WTC11 (cell line): ENCODE results near the gene ZNF770. TPM values are rescaled to one million over a fixed set of nuclear protein-coding genes. Genes with fewer than 3 reads are reported as not detected.

Source experiments
- ATAC-seq: fragments of 200-7000 bp; cut with Tn5 transposase; 2 replicates; pipeline ENCODE4 v1.10.0; 2021; ENCODE audit warnings: mild to moderate bottlenecking, moderate library complexity
- CTCF ChIA-PET: fragments of 300-600 bp; sonication (Branson Sonifier 250); formaldehyde crosslinking; loops from one replicate; lab custom pipeline; 2021; ENCODE audit warnings: antibody characterized with exemption; lab: Charles Lee
- POLR2A ChIA-PET: fragments of 350-600 bp; sonication (Branson Sonifier 250); formaldehyde crosslinking; loops from one replicate; lab custom pipeline; 2021; ENCODE audit warnings: antibody characterized with exemption; lab: Charles Lee
- DNase-seq: peaks from one replicate; pipeline ENCODE4 v3.0.0; 2021; ENCODE audit warnings: low spot score
- H3K27ac Mint-ChIP-seq: 2 replicates; pipeline ENCODE4 v1.8.0; 2021; ENCODE audit warnings: mixed read lengths
- H3K27me3 Mint-ChIP-seq: 2 replicates; pipeline ENCODE4 v1.8.0; 2021; ENCODE audit warnings: low read depth, mild to moderate bottlenecking, moderate library complexity, mixed read lengths
- H3K36me3 Mint-ChIP-seq: 2 replicates; pipeline ENCODE4 v1.8.0; 2021; ENCODE audit warnings: mixed read lengths
- H3K4me1 Mint-ChIP-seq: 2 replicates; pipeline ENCODE4 v1.8.0; 2022; ENCODE audit warnings: mixed read lengths
- H3K4me3 Mint-ChIP-seq: 2 replicates; pipeline ENCODE4 v1.8.0; 2021; ENCODE audit warnings: mild to moderate bottlenecking, moderate library complexity, mixed read lengths
- H3K9me3 Mint-ChIP-seq: 2 replicates; pipeline ENCODE4 v1.8.0; 2021; ENCODE audit warnings: mixed read lengths
- ATF2 ChIP-seq: sonication (generic); formaldehyde crosslinking; IDR thresholded peaks from 2 replicates; pipeline ENCODE4 v1.8.1; 2022; ENCODE audit warnings: low read depth, missing genetic modification reagents, borderline replicate concordance
- CREM ChIP-seq: sonication (generic); formaldehyde crosslinking; IDR thresholded peaks from 2 replicates; pipeline ENCODE4 v1.8.1; 2022; ENCODE audit warnings: mild to moderate bottlenecking, missing genetic modification reagents, moderate library complexity
- CTCF ChIP-seq: fragments of 200-600 bp; IDR thresholded peaks from 2 replicates; pipeline ENCODE4 v1.8.0; 2022; ENCODE audit warnings: antibody characterized with exemption
- E2F1 ChIP-seq: sonication (generic); formaldehyde crosslinking; IDR thresholded peaks from 2 replicates; pipeline ENCODE4 v1.8.0; 2022; ENCODE audit warnings: mild to moderate bottlenecking, missing genetic modification reagents
- ESRRA ChIP-seq: sonication (generic); formaldehyde crosslinking; IDR thresholded peaks from 2 replicates; pipeline ENCODE4 v1.8.1; 2022; ENCODE audit warnings: mild to moderate bottlenecking, missing genetic modification reagents, borderline replicate concordance
- ETV6 ChIP-seq: sonication (generic); formaldehyde crosslinking; IDR thresholded peaks from 2 replicates; pipeline ENCODE4 v1.8.1; 2022; ENCODE audit warnings: mild to moderate bottlenecking, missing genetic modification reagents
- JAZF1 ChIP-seq: fragments of 250-450 bp; sonication (Bioruptor Pico); IDR thresholded peaks from 2 replicates; pipeline ENCODE4 v1.9.0; 2021; ENCODE audit warnings: moderate library complexity, mild to moderate bottlenecking, inconsistent platforms
- MXD4 ChIP-seq: fragments of 250-450 bp; sonication (Bioruptor Pico); IDR thresholded peaks from 2 replicates; pipeline ENCODE4 v1.8.0; 2021; ENCODE audit warnings: mild to moderate bottlenecking, moderate library complexity, borderline replicate concordance
- MYBL2 ChIP-seq: sonication (generic); formaldehyde crosslinking; IDR thresholded peaks from 2 replicates; pipeline ENCODE4 v1.8.1; 2023; ENCODE audit warnings: mild to moderate bottlenecking, moderate library complexity, missing genetic modification reagents
- NR3C1 ChIP-seq: sonication (generic); formaldehyde crosslinking; conservative IDR thresholded peaks from 2 replicates; pipeline ENCODE4 v1.8.1; 2023; ENCODE audit warnings: low read depth, mild to moderate bottlenecking, missing genetic modification reagents
- RELA ChIP-seq: sonication (generic); formaldehyde crosslinking; IDR thresholded peaks from 2 replicates; pipeline ENCODE4 v1.8.1; 2022; ENCODE audit warnings: missing genetic modification reagents, mild to moderate bottlenecking, borderline replicate concordance
- SOX15 ChIP-seq: fragments of 250-450 bp; sonication (Bioruptor Pico); IDR thresholded peaks from 2 replicates; pipeline ENCODE4 v1.9.0; 2021; ENCODE audit warnings: mild to moderate bottlenecking
- TCF7 ChIP-seq: sonication (generic); formaldehyde crosslinking; IDR thresholded peaks from 2 replicates; pipeline ENCODE4 v1.8.0; 2022; ENCODE audit warnings: mild to moderate bottlenecking, low read depth, missing genetic modification reagents, moderate library complexity
- TEAD1 ChIP-seq: sonication (generic); formaldehyde crosslinking; IDR thresholded peaks from 2 replicates; pipeline ENCODE4 v1.8.0; 2022; ENCODE audit warnings: mild to moderate bottlenecking, missing genetic modification reagents
- USF1 ChIP-seq: sonication (generic); formaldehyde crosslinking; IDR thresholded peaks from 2 replicates; pipeline ENCODE4 v1.8.0; 2022; ENCODE audit warnings: mild to moderate bottlenecking, missing genetic modification reagents
- USF2 ChIP-seq: sonication (generic); formaldehyde crosslinking; IDR thresholded peaks from 2 replicates; pipeline ENCODE4 v1.8.1; 2023; ENCODE audit warnings: mild to moderate bottlenecking, missing genetic modification reagents, moderate library complexity
- ZBTB21 ChIP-seq: sonication (generic); formaldehyde crosslinking; IDR thresholded peaks from 2 replicates; pipeline ENCODE4 v1.8.1; 2023; ENCODE audit warnings: mild to moderate bottlenecking, missing genetic modification reagents, borderline replicate concordance
- ZNF138 ChIP-seq: sonication (generic); formaldehyde crosslinking; conservative IDR thresholded peaks from 2 replicates; pipeline ENCODE4 v1.8.1; 2022; ENCODE audit warnings: mild to moderate bottlenecking, moderate library complexity, missing genetic modification reagents
- ZNF219 ChIP-seq: sonication (generic); formaldehyde crosslinking; IDR thresholded peaks from 2 replicates; pipeline ENCODE4 v1.8.0; 2023; ENCODE audit warnings: missing genetic modification reagents, mild to moderate bottlenecking, borderline replicate concordance
- ZNF416 ChIP-seq: fragments of 250-450 bp; sonication (Bioruptor Pico); IDR thresholded peaks from 2 replicates; pipeline ENCODE4 v1.9.0; 2021; ENCODE audit warnings: mild to moderate bottlenecking, inconsistent platforms
- ZNF671 ChIP-seq: fragments of 250-450 bp; sonication (Bioruptor Pico); IDR thresholded peaks from 2 replicates; pipeline ENCODE4 v1.8.0; 2021; ENCODE audit warnings: mild to moderate bottlenecking
- total RNA-seq: library from RNA; stranded (reverse); gene quantifications from 3 replicates; pipeline ENCODE4 v1.2.3, GENCODE V29; 2021
- TF ChIP-seq, protein P1 (sequence below): sonication (generic); formaldehyde crosslinking; IDR thresholded peaks from 2 replicates; pipeline ENCODE4 v1.8.0; 2023; ENCODE audit warnings: missing genetic modification reagents
- TF ChIP-seq, protein P2 (sequence below): sonication (generic); formaldehyde crosslinking; conservative IDR thresholded peaks from 2 replicates; pipeline ENCODE4 v1.8.1; 2023; ENCODE audit warnings: mild to moderate bottlenecking, low read depth, missing genetic modification reagents, moderate library complexity
- TF ChIP-seq, protein P3 (sequence below): fragments of 250-450 bp; sonication (Bioruptor Pico); IDR thresholded peaks from 2 replicates; pipeline ENCODE4 v1.9.0; 2021; ENCODE audit warnings: moderate library complexity, mild to moderate bottlenecking, inconsistent platforms, borderline replicate concordance

ZNF770 gene
- total RNA-seq, 1 experiment from 2014 or later: 142 TPM

DNA sequence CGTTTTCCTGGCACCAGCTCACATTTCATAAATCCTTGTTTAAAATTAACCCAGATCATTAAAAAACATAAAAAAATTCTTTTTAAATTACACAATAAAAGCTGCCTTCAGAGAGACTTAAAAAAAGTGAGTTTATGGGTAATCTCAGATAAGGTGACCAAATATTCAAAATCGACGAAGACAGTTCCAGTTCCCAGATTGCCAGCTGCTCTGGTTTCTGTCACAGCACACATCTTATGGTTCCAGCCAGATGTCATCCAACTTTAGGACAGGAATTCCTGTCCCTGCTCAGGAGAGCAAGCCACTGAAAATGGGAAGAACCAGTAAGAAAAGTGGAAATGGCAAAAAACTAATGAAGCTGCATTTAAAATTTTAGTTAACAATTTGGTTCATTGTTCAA is 15.8 kb upstream of the ZNF770 start:
- Mint-ChIP-seq H3K27ac (no peak overlapping the region), H3K4me1 (peaks cover 6% of the 10 kb centered on the region), H3K9me3 (no peaks in the 10 kb centered on the region), H3K27me3 (no peaks in the 10 kb centered on the region), H3K36me3 (no peaks in the 10 kb centered on the region), H3K4me3 (no peak overlapping the region)
- TF ChIP-seq ZNF416 (CRISPR knock-in tag) (no peak), NR3C1 (CRISPR knock-in tag) (no peak), ZNF671 (CRISPR knock-in tag) (no peak), ZBTB21 (CRISPR knock-in tag) (no peak), ESRRA (CRISPR knock-in tag) (no peak), JAZF1 (no peak), TCF7 (CRISPR knock-in tag) (no peak), ZNF138 (CRISPR knock-in tag) (no peak)
- no peak for DNase-seq
- ATAC-seq: no peak
- CTCF ChIA-PET: interaction anchor here (0.6 to 2.4 kb wide), 2 partner anchors 15 to 24 kb away, joined by 3 to 16 read pairs; no protein-coding TSS in a partner anchor
- POLR2A ChIA-PET: no interaction called here

GRCh38 chr15:35000511-35000910 is 12.4 kb upstream of the ZNF770 start:
- ChIA-PET CTCF (interaction anchor here (0.8 to 1.8 kb wide), 3 partner anchors 19 to 31 kb away, joined by 3 to 12 read pairs (median 5); partner anchors contain the start of gene AQR), POLR2A (interaction anchor here (0.6 to 1.1 kb wide), 2 partner anchors 12 to 264 kb away, joined by 3 to 5 read pairs; partner anchors contain the start of gene ZNF770)
- Mint-ChIP-seq H3K27ac (peak overlapping the region; percentile 71; the same call in 1 of the 2 replicates), H3K4me3 (no peak overlapping the region), H3K27me3 (no peaks in the 10 kb centered on the region), H3K9me3 (no peaks in the 10 kb centered on the region), H3K36me3 (peaks cover 2% of the 10 kb centered on the region), H3K4me1 (peaks cover 17% of the 10 kb centered on the region)
- no peak for DNase-seq
- TF ChIP-seq SOX15 (no peak), USF1 (CRISPR knock-in tag) (no peak), TEAD1 (no peak), ESRRA (CRISPR knock-in tag) (no peak), ZNF219 (CRISPR knock-in tag) (no peak), ETV6 (no peak), CREM (CRISPR knock-in tag) (no peak), USF2 (CRISPR knock-in tag) (no peak), MYBL2 (CRISPR knock-in tag) (no peak), E2F1 (no peak), RELA (CRISPR knock-in tag) (no peak), MXD4 (no peak), CTCF (no peak), ATF2 (CRISPR knock-in tag) (no peak)
- TF ChIP-seq, protein P1, sequence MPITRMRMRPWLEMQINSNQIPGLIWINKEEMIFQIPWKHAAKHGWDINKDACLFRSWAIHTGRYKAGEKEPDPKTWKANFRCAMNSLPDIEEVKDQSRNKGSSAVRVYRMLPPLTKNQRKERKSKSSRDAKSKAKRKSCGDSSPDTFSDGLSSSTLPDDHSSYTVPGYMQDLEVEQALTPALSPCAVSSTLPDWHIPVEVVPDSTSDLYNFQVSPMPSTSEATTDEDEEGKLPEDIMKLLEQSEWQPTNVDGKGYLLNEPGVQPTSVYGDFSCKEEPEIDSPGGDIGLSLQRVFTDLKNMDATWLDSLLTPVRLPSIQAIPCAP: no peak
- TF ChIP-seq, protein P2, sequence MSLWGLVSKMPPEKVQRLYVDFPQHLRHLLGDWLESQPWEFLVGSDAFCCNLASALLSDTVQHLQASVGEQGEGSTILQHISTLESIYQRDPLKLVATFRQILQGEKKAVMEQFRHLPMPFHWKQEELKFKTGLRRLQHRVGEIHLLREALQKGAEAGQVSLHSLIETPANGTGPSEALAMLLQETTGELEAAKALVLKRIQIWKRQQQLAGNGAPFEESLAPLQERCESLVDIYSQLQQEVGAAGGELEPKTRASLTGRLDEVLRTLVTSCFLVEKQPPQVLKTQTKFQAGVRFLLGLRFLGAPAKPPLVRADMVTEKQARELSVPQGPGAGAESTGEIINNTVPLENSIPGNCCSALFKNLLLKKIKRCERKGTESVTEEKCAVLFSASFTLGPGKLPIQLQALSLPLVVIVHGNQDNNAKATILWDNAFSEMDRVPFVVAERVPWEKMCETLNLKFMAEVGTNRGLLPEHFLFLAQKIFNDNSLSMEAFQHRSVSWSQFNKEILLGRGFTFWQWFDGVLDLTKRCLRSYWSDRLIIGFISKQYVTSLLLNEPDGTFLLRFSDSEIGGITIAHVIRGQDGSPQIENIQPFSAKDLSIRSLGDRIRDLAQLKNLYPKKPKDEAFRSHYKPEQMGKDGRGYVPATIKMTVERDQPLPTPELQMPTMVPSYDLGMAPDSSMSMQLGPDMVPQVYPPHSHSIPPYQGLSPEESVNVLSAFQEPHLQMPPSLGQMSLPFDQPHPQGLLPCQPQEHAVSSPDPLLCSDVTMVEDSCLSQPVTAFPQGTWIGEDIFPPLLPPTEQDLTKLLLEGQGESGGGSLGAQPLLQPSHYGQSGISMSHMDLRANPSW (CRISPR knock-in tag): no peak
- TF ChIP-seq, protein P3, sequence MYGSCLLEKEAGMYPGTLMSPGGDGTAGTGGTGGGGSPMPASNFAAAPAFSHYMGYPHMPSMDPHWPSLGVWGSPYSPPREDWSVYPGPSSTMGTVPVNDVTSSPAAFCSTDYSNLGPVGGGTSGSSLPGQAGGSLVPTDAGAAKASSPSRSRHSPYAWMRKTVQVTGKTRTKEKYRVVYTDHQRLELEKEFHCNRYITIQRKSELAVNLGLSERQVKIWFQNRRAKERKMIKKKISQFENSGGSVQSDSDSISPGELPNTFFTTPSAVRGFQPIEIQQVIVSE (CRISPR knock-in tag): no peak
- ATAC-seq: peak; percentile 30
